Measurements from ENCODE around the gene EPHB1.

GRCh38 chr3:134810052-134810435 lies 15.0 kb downstream of the EPHB1 start:
- TF ChIP-seq CTCF (IDR thresholded peaks at IDR 0.05 in 4 of 5, conservative IDR thresholded peaks at IDR 0.05 in 1 of 5) (no peak), POLR2A (IDR thresholded peaks at IDR 0.05) (no peak)
